Panc1 (cell line): ENCODE results near the gene KCNMB3. TPM values are rescaled to one million over a fixed set of nuclear protein-coding genes. Genes with fewer than 3 reads are reported as not detected.

ENCODE experiments used
- ATAC-seq: fragments of 200-7000 bp; cut with Tn5 transposase; 2 replicates; pipeline ENCODE4 v1.9.1; 2020; ENCODE audit warnings: mild to moderate bottlenecking, moderate library complexity
- BruUV-seq: library from RNA; stranded (reverse); fragments of 400-500 nt; replicated peaks from 2 replicates; lab custom pipeline; 2021; lab: Mats Ljungman, UMichigan
- CTCF ChIA-PET: fragments of 300-600 bp; sonication (Branson Sonifier 250); formaldehyde crosslinking; loops from one replicate; lab custom pipeline; 2022; ENCODE audit warnings: antibody characterized with exemption; lab: Charles Lee
- POLR2A ChIA-PET: fragments of 300-600 bp; sonication (Branson Sonifier 250); formaldehyde crosslinking; loops from one replicate; lab custom pipeline; 2022; ENCODE audit warnings: antibody characterized with exemption; lab: Charles Lee
- DNase-seq: peaks from one replicate; pipeline ENCODE4 v3.0.0-alpha.2; 2010; ENCODE audit warnings: low read depth, low spot score
- H3K27ac ChIP-seq: 2 replicates; pipeline ENCODE4 v1.5.1; 2011; ENCODE audit warnings: mild to moderate bottlenecking, low read length, inconsistent platforms
- H3K27me3 ChIP-seq: fragments of 200-500 bp; sonication (Bioruptor generic); 2 replicates; pipeline ENCODE4 v1.6.0; 2014; ENCODE audit warnings: low read length, inconsistent platforms; ENCODE audit not compliant: control insufficient read depth, insufficient read depth
- H3K36me3 ChIP-seq: fragments of 200-500 bp; sonication (Bioruptor generic); 2 replicates; pipeline ENCODE4 v1.5.1; 2014; ENCODE audit warnings: inconsistent platforms, mild to moderate bottlenecking, low read length, moderate library complexity; ENCODE audit not compliant: control insufficient read depth, insufficient read depth
- H3K4me1 ChIP-seq: 2 replicates; pipeline ENCODE4 v1.5.1; 2011; ENCODE audit warnings: inconsistent platforms, mild to moderate bottlenecking, low read length, moderate library complexity; ENCODE audit not compliant: control insufficient read depth, insufficient read depth
- H3K4me3 ChIP-seq, 2 experiments: 2 replicates each; pipeline ENCODE4 v1.5.1; 2011 to 2012; ENCODE audit warnings: low read depth in 2 of 2, low read length in 2 of 2, mild to moderate bottlenecking in 2 of 2, inconsistent platforms in 1 of 2, moderate library complexity in 1 of 2
- H3K9me3 ChIP-seq: fragments of 200-500 bp; sonication (Bioruptor generic); 2 replicates; pipeline ENCODE4 v1.5.1; 2014; ENCODE audit warnings: low read depth, mild to moderate bottlenecking, inconsistent platforms, low read length, moderate library complexity; ENCODE audit not compliant: control insufficient read depth, insufficient read depth
- POLR2AphosphoS5 ChIP-seq: IDR thresholded peaks from 2 replicates; pipeline ENCODE4 v1.6.1; 2012; ENCODE audit warnings: mild to moderate bottlenecking, low read depth, low read length, moderate library complexity
- SIN3A ChIP-seq: IDR thresholded peaks from 2 replicates; pipeline ENCODE4 v1.6.1; 2012; ENCODE audit warnings: low read depth, mild to moderate bottlenecking, low read length, moderate library complexity, borderline replicate concordance; ENCODE audit not compliant: insufficient read depth
- TCF7L2 ChIP-seq: IDR thresholded peaks from 2 replicates; pipeline ENCODE4 v1.6.1; 2011; ENCODE audit warnings: mild to moderate bottlenecking, low read depth, low read length, inconsistent platforms
- in situ Hi-C: cut with HindIII; loops from 2 replicates; pipeline ENCODE4 v1.10.0; 2016; ENCODE audit warnings: low sequenced_read_pairs, low pct_unique_long_range_greater_than_20kb
- intact Hi-C: fragments of 100-400 bp; cut with micrococcal nuclease; formaldehyde crosslinking; loops from one replicate; pipeline ENCODE4 v1.10.0; 2022; ENCODE audit not compliant: unreplicated experiment
- total RNA-seq: library from RNA; stranded (reverse); gene quantifications from one replicate; pipeline ENCODE4 v1.2.1, GENCODE V29; 2021; ENCODE audit not compliant: unreplicated experiment
- TF ChIP-seq, protein P1 (sequence below): fragments of 450-650 bp; IDR thresholded peaks from 2 replicates; pipeline ENCODE4 v1.5.1; 2017; ENCODE audit warnings: mild to moderate bottlenecking
- TF ChIP-seq, protein P2 (sequence below), 2 experiments: IDR thresholded peaks; 2 replicates each; pipeline ENCODE4 v1.6.1; 2011 to 2012; ENCODE audit warnings: low read depth in 2 of 2, control low read depth in 1 of 2, low read length in 1 of 2, mild to moderate bottlenecking in 1 of 2, moderate library complexity in 1 of 2; ENCODE audit not compliant: insufficient read depth in 1 of 2

The KCNMB3 gene
- total RNA-seq, 1 experiment from 2014 or later, result 5.8 TPM

DNA sequence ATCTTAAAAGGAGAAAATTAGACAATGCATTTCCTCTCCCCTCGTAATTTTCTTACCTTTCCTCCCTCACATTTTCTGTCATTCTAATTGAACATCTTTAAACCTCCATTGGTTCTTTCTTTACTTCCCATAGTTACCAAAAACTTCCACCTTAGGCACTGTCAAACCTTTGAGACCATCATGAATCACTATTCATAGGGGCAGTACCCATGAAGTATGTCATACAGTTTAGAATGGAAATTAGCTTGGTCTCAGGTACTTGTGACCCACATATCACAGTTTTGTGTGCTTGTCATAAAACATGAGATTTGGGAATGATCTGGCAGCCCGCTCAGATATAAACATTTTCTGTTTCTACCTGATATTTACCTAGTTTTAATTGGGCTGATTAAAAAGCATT, 50.1 kb downstream of the KCNMB3 start:
- DNase-seq (no peak), ATAC-seq (no peak)
- no peaks in the 10 kb centered on the region for H3K9me3 ChIP-seq
- TF ChIP-seq, protein P1, sequence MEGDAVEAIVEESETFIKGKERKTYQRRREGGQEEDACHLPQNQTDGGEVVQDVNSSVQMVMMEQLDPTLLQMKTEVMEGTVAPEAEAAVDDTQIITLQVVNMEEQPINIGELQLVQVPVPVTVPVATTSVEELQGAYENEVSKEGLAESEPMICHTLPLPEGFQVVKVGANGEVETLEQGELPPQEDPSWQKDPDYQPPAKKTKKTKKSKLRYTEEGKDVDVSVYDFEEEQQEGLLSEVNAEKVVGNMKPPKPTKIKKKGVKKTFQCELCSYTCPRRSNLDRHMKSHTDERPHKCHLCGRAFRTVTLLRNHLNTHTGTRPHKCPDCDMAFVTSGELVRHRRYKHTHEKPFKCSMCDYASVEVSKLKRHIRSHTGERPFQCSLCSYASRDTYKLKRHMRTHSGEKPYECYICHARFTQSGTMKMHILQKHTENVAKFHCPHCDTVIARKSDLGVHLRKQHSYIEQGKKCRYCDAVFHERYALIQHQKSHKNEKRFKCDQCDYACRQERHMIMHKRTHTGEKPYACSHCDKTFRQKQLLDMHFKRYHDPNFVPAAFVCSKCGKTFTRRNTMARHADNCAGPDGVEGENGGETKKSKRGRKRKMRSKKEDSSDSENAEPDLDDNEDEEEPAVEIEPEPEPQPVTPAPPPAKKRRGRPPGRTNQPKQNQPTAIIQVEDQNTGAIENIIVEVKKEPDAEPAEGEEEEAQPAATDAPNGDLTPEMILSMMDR, result no peak
- no peak for TF ChIP-seq POLR2AphosphoS5
- TF ChIP-seq TCF7L2, result no peak
- TF ChIP-seq SIN3A, result no peak
- TF ChIP-seq, protein P2, sequence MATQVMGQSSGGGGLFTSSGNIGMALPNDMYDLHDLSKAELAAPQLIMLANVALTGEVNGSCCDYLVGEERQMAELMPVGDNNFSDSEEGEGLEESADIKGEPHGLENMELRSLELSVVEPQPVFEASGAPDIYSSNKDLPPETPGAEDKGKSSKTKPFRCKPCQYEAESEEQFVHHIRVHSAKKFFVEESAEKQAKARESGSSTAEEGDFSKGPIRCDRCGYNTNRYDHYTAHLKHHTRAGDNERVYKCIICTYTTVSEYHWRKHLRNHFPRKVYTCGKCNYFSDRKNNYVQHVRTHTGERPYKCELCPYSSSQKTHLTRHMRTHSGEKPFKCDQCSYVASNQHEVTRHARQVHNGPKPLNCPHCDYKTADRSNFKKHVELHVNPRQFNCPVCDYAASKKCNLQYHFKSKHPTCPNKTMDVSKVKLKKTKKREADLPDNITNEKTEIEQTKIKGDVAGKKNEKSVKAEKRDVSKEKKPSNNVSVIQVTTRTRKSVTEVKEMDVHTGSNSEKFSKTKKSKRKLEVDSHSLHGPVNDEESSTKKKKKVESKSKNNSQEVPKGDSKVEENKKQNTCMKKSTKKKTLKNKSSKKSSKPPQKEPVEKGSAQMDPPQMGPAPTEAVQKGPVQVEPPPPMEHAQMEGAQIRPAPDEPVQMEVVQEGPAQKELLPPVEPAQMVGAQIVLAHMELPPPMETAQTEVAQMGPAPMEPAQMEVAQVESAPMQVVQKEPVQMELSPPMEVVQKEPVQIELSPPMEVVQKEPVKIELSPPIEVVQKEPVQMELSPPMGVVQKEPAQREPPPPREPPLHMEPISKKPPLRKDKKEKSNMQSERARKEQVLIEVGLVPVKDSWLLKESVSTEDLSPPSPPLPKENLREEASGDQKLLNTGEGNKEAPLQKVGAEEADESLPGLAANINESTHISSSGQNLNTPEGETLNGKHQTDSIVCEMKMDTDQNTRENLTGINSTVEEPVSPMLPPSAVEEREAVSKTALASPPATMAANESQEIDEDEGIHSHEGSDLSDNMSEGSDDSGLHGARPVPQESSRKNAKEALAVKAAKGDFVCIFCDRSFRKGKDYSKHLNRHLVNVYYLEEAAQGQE (IDR thresholded peaks at IDR 0.05; ENCODE audit: insufficient read depth in 1 of 2, low read depth in 2 of 2, low read length in 1 of 2), result no peak
- no TSS peak for BruUV-seq
- ChIA-PET CTCF (no interaction called here), POLR2A (no interaction called here)
- H3K27ac ChIP-seq, result no peak overlapping the region
- intact Hi-C loops (no loop called here), in situ Hi-C loops (no loop called here)
- H3K36me3 ChIP-seq, result no peaks in the 10 kb centered on the region
- H3K4me1 ChIP-seq, result no peaks in the 10 kb centered on the region; the same call in 1 of the 2 replicates
- no peaks in the 10 kb centered on the region for H3K27me3 ChIP-seq
- no peak overlapping the region for H3K4me3 ChIP-seq

DNA sequence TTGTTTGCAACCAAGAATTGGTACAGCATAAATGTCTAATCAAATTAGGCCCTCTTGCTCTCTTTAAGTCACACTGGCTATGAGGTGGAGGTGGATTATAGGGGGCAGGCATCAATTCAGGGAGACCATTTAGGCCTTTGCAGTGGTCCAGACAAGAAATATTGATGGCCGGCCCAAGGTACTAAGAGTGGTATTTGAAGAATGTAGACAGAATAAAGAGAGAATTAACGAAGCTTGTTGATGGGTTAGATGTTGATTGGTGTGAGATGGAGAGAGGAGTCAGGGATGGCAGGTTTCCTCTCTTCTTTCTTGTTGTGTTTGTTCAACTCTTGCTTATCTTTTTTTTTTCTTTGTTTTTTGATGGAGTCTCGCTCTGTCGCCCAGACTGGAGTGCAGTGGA, 54.2 kb downstream of the KCNMB3 start:
- CTCF ChIA-PET, result no interaction called here
- no peak for ATAC-seq
- no TSS peak for BruUV-seq

More for the DNA sequence above, 54.2 kb downstream of the KCNMB3 start:
- Histone ChIP-seq H3K9me3 (no peaks in the 10 kb centered on the region), H3K4me3 (no peak overlapping the region), H3K4me1 (no peaks in the 10 kb centered on the region; the same call in 1 of the 2 replicates), H3K36me3 (no peaks in the 10 kb centered on the region), H3K27ac (no peak overlapping the region), H3K27me3 (no peaks in the 10 kb centered on the region)
- in situ Hi-C loops, result no loop called here
- intact Hi-C loops, result no loop called here
- no peak for DNase-seq
- TF ChIP-seq, protein P1, result no peak
- TF ChIP-seq POLR2AphosphoS5, result no peak
- TF ChIP-seq, protein P2 (IDR thresholded peaks at IDR 0.05; ENCODE audit: insufficient read depth in 1 of 2, low read depth in 2 of 2, low read length in 1 of 2), result no peak
- no peak for TF ChIP-seq TCF7L2
- no peak for TF ChIP-seq SIN3A
- POLR2A ChIA-PET, result no interaction called here
